ENCODE results near the gene SH2D3C.

Gene SH2D3C, protein sequence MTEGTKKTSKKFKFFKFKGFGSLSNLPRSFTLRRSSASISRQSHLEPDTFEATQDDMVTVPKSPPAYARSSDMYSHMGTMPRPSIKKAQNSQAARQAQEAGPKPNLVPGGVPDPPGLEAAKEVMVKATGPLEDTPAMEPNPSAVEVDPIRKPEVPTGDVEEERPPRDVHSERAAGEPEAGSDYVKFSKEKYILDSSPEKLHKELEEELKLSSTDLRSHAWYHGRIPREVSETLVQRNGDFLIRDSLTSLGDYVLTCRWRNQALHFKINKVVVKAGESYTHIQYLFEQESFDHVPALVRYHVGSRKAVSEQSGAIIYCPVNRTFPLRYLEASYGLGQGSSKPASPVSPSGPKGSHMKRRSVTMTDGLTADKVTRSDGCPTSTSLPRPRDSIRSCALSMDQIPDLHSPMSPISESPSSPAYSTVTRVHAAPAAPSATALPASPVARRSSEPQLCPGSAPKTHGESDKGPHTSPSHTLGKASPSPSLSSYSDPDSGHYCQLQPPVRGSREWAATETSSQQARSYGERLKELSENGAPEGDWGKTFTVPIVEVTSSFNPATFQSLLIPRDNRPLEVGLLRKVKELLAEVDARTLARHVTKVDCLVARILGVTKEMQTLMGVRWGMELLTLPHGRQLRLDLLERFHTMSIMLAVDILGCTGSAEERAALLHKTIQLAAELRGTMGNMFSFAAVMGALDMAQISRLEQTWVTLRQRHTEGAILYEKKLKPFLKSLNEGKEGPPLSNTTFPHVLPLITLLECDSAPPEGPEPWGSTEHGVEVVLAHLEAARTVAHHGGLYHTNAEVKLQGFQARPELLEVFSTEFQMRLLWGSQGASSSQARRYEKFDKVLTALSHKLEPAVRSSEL

DNA sequence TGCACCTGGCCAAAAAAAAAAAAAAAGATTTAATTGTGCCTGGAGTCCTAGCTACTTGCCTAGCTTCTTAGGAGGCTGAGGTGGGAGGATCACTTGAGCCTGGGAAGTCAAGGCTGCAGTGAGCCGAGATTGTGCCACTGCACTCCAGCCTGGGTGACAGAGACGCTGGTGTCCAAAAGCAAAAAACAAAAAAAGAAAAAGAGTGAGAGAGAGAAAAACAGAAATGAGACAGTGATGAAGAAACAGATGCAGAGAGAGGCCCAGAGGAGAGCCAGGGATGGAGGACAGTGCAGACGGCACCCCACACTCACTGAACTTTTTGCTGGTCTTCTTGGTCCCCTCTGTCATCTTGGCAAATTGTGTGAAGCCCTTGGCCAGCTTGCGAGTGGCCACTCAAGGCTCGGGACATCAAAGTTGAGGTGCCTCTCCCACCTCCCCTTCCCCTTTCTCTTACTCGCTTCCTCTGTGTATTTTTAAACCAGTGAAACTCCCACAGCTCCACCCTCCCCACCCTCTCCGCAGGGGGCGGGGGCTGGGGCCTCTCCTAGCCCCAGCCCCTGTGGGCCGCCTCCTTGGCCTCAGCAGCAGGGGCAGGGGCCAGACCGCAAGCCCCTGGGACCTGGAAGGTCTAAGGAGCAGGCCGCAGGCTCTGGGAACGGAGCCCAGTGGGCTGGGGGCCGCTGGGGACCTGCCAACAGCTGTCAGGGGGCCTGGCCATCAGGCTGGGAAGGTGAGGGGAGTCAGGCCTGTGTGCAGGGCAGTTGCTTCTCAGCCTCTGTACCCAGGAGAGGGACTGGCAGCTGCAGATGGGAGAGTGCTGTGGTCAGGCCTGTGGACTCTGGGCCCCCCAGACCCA, at the start of gene SH2D3C:
SH2D3C (minus strand) TSS at position 387 of the 856 bp plus-strand sequence; CDS start at position 348, 39 bp downstream.
- no peak for DNase-seq

DNA sequence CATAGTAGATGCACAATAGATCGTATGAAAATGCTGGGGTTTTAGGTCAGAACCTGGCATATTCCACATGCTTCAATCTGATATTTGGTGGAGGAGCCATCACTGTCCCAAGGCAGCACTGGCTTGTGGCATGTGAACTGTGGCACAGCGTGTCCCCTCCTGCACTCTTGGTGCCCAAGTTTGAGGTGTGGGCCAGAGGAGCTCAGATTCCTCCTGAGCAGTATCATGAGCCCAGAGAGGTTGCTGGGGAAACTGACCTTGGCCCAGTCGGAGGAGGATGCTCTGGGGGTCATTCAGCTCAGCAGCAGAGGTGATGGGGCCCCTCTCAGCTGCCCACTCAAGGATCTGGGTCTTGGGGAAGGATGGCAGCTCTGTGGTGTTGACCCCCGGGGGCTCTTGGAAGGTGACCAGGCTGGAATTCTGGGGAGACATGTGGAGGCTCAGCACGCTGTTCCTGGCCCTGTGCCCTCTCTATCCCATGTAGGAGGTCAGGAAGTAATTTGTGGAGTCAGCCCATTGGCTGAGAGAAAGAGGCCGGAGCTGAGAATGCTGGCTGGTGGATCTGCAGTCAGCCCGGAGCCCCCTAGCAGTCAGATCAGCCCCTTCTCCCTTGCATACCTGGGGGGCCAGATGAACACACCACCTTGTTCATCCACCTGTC, 47.9 kb upstream of the SH2D3C start:
- DNase-seq: no peak

DNA sequence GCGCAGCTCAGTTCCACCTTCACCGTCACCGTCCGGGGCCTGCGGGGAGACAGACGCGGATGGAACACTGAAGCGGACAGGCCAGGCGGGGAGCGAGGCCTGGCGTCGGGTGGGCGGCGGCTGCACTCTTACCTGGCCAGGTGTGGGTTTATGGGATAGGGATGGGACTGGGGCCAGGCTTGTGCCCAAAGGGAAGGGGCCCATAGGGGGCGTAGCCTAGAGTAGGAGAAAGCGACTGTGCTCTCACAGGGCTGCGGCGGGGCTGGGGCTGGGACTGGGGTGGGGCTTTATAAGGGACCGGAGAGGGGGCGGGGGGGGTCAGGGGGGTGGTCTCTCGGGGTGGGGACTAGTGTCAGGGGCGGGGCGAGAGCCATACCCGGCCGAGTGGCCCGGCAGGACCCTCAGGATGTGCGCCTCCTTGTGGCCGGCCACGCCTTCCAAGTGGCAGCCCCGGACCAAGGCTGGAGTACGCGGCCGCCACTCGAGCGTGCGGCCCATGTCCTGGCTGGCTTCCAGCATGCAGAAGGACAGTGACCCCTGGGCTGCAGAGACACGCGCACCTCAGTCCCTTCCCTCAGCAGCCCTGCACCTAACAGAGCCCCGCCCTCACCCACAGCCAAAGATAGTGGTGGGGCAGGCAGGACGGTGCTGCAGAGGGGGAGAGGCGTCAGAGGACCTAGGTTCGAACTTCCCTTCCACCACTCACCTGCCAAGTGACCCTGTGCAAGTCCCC, 47.0 kb upstream of the SH2D3C start:
- DNase-seq: no peak

DNA sequence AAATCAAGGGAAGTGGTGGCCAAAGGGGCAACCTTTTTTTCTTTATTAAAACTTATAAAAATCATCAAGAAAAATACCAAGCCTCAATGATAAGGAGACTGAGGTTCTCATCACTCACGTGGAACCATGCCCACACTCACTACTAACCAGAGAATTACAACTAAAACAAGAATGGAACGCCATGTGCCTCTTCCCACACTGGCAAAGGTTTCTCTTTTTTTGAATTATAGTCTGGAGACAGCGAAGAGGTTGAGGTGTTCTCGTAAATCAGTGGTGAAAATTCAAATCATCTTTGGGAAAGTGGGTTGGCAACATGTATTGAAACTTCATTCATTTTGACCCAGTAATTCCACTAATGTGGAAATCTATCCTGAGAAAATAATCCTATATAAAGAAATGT, 43.6 kb upstream of the SH2D3C start:
- no peak for DNase-seq

DNA sequence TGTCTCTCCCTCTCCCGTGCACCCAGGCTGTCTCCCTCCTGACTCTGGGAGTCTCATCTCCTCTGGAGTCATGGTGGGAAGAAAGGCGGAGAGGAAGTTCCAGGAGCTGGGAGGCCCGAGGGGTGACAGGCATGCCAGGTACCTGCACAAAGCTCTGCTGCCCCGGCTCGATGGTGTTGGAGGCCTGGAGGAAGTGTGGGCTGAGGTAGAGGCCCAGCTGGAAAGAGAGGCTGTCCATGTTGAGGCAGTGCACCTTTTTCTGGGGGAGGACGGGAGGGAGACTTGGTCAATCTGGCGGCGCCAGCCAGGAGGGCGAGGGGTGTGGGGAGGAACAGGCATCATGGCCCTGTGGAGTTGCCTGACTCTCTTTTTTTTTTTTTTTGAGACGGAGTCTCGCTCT, 40.1 kb upstream of the SH2D3C start:
- no peak for DNase-seq

DNA sequence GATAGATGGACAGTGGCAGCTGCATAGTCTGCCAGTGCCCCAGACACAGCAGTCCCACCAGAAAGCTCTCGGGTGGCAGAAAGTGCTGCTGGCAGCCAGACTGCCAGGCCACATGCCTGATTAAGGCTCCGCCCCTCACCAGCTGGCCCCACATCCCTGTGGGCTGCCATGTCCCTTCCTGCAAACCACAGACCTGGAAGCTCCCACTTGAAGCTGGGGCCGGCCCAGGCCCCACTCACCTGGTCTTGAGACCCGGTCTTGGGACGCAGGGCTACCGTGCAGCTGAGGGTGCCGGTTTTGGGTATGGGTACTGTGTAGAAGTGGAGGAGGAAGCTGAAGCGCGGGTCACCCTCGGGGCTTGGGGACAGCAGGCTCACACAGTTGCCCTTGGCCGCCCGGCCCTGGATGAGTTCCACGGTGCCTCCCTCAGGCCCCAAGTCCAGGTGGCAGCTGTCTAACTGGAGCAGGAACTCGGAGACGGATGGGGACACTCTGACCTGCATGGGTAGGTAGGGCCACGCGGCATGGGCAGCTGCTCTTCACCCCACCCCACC, 39.5 kb upstream of the SH2D3C start:
- DNase-seq: no peak

DNA sequence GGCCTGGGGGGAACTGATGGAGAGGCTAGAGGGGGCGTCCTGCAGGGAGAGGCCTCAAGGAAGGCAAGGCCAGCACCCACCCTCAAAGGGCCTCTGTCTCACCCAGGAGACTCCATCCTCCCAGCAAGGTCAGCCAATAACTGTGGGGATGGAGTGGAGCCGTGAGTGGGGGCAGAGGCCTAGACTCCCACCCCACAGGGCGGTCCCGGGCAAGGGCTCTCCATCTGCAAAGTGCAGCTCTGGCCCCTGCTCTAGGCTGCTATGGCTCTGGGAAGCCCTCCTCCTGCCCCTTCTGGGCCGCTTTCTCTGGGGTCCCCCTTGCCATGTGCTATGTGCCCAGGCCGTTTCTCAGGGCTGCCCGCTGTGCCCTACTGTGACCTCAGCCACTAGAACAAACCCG, 38.3 kb upstream of the SH2D3C start:
- DNase-seq: no peak

DNA sequence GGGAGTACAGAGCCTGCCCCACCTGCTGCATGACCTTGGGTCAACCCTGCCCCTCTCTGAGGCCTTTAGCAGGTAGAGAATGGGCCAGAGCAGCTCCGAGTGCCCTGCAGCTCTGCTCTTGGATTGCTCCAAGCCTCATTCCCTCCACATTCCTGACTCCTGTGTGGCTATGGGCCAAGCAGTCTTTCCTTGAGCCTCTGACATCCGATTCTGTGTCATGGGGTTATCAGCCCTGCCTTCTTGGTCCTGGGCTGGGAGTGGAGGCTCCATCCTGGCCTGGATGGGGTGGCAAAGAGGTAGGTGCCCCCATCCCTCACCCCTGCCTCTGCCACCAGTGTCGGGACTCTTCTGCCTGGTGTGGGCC, 37.9 kb upstream of the SH2D3C start:
- DNase-seq: no peak

DNA sequence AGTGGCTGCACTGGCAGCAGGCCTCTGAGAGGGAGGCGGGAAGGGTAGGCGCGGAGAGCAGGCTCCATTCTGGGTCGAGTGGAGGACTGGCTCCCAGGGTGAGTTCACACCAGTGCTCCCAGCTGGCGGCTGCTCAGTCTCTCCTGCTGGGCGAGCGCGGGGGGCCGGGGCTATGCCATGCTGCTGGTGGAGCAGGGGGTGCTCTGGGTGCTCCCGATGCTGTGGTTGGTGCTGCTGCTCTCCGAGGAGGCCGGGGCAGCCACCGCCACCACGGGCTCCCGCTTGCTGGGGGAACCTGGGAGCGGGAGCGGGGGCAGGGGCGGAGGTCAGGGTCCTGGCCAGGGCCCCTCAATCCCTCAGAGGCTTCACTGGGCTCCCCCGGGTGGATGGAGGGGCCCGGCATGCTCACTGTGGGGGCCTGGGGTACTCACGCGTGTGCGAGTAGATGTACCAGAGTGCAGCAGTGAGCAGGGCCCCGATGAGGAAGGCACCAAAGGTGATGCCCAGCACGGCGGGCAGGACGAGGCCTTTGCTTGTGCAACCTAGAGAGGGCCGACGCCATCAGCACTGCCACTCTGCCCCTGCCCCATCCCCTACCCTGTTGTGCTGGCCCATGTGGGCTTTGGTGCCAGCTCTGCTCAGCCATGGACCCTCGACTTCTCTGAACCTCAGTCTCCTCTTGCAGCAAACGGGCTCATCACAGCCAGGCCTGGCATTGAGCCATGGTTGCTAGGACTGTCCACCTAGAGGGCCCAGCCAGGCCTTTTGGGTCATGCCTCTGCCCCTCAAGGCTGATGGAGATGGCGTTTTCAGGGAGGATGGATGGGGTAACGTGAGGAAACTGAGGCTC, 37.3 kb upstream of the SH2D3C start:
- DNase-seq: no peak

DNA sequence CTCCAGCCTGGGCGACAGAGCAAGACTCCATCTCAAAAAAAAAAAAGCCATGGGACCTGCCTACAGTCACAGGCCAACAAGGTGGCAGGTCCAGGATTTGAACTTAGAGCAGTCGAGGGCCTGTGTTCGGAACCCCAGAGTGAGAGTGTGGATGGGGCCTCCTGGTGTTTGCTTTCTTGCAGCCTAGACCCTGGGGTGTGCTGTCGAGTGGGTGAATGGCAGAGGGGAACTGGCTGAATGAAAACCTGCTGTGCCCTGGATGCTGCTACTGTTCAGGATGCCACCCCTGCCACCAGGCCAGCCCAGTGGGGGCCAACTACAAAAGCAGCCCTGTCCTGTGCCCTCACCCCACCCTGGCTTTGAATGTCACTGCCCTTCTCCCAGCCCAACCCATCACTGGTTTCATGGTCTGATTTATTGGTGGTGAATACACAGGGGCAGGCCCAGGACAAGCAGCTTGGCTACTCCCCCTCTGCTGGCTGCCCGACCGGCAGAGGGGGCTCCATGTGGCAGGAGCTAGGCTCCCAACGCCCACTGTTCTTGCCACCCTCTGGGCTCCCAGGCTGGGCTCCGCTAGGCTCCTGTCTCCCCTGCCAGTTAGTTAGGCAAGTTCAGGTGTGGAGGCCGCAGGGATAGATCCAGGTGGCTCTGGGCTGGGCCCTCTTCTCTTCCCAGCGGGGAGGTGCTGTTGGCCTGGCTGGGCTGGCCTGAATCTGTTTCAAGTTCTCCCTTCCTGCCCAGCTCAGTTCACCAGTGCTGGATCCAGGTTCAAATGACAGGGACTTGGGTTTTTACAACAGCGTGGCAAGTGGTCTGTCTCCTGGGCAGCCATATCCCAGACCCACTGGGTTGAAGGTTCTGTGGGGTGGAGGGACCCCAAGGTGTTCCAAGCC, 36.4 kb upstream of the SH2D3C start:
- no peak for DNase-seq

DNA sequence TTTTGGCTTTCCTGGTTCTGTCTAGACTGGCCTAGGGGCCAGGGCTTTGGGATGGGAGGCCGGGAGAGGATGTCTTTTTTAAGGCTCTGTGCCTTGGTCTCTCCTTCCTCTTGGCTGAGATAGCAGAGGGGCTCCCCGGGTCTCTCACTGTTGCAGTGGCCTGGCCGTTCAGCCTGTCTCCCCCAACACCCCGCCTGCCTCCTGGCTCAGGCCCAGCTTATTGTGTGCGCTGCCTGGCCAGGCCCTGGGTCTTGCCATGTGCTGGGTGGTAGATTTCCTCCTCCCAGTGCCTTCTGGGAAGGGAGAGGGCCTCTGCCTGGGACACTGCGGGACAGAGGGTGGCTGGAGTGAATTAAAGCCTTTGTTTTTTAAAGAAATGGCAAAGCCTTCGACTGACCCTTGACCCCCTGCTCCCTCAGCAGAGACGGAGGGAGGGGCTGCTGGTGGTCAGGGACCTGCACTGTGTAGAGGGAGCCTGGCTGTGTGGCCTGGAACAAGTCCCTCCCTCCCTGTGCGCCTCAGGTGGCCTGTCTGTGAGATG, 35.3 kb upstream of the SH2D3C start:
- no peak for DNase-seq

DNA sequence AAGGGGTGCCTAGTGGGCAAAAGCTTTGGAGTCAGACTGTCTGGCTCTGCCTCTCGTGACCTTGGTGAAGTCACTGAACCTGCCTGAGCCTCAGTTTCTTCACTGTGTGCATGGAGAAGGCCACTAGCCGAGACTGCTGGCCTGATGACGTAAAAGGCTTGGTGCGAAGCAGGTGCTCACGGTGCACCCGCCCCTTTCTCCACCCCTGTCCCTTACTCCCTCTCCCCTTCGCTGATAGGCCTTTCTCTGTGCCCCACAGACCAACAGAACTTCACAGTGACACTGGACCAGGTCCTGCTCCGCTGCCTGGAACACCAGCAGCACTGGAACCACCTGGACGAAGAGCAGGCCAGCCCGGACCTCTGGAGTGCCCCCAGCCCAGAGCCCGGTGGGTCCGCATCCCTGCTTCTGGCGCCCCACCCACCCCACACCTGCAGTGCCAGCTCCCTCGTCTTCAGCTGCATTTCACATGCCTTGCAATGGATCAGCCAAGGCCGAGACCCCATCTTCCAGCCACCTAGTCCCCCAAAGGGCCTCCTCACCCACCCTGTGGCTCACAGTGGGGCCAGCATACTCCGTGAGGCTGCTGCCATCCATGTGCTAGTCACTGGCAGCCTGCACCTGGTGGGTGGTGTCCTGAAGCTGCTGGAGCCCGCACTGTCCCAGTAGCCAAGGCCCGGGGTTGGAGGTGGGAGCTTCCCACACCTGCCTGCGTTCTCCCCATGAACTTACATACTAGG, 34.6 kb upstream of the SH2D3C start:
- no peak for DNase-seq

DNA sequence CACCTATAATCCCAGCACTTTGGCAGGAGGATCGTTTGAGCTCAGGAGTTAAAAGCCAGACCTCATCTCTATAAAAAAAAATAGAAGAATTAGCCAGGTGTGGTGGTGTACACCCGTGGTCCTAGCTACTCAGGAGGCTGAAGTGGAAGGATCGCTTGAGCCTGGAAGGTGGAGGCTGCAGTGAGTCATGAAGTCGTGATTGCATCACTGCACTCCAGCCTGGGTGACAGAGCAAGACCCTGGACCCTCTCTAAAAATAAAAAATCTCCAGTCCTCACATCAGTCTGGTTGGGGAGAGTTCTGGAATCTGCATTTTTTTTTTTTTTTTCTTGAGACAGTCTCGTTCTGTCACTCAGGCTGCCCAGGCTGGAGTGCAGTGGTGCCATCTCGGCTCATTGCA, 33.5 kb upstream of the SH2D3C start:
- DNase-seq: no peak

DNA sequence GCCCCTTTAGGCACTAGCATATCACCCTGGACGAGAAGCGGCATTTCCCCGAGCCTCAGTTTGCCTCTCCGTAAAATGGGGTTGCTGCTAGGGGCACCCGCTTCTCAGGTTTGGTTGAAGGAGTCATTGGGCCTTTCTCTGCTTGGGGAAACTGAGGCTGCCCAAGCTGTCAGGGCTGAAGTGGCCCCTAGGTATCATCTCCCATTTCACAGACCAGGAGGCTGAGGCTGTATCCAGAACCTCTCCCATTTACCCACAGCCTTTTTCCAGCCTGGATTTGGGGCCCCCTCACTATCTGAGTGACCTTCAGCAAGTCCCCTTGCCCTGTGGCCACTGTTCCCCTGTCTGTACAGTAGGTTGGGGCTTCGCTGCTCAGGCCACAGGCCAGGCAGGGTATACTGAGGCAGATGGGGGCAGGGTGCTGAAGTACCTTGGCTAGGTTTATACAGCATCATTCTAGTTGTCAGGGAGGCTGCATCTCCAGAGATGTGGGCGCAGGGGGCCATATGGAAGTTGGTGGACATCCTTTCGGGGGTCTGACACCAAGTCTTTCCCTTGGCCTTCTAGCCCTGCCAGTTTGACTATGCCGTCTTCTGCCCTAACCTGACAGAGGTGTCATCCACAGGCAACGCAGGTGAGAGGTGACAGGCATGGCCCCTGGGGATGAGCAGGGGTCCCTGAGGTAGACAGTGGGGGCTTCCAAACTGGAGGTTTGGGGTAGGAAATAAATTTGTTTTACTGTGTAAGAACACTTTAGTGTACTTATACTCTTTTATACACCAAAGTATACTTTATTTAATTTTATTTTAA, 32.1 kb upstream of the SH2D3C start:
- no peak for DNase-seq

DNA sequence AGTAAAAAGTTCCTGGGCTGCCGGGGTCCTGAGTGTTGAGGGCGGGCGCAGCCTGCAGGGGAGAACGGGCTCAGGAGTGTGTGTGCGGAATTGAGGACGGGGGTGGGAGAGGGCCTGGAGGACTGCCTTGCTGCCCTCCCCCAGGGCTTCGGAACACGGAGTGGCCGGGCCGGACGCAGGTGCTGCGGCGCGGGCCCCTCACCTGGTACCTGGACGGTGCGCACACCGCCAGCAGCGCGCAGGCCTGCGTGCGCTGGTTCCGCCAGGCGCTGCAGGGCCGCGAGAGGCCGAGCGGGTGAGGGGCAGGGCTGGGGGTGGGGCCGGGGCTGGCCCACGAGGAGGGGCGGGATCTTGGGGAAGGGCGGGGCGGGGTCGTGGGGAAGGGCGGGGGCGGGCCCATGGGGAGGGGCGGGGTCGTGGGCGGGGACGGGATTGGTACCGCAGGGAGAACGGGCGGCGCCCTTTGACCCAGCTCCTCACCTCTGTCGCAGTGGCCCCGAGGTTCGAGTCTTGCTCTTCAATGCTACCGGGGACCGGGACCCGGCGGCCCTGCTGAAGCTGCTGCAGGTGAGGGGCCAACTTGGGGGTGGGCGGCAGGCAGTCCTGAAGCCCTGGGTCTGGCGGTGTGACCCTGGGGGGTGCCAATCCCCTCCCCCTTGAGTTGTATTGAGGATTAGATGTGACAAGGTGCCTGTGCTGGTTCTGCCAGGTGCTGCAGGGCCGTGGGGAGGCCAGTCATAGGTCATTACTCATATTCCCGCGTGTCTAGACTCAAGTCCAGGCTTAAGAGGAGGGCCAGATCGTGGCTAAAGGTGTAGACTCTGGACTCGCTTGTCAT, 31.3 kb upstream of the SH2D3C start:
- DNase-seq: no peak

DNA sequence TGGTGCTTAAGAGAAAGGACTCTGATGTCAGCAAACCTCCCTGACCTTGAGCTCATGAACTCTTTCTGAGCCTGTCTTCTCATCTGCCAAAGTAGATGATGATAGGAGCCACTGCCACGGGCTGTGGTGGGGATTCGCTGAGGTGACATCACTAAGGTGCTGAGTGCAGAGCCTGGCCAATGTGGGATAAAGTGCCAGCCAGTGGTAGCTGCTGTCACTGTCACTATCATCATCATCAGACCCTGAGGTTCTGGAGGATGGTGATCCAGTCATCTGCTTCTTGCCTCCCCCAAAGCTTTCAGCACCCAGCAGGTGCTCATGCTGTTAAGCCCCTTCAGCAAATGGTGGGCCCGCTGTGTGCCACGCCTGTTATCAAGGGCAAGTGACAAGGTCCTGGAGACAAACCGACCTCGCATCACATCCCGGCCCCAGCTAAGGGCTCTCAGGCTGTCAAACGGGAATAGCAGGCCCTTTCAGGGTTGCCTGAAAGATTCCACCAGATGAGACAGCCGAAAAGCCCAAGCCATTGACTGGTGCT, 30.6 kb upstream of the SH2D3C start:
- peak; percentile 32 for DNase-seq

Data from DMS53 (cell line).